Bronchial epithelial cell (primary cell): ENCODE measurements around the gene ZNF679. TPM values are rescaled to one million over a fixed set of nuclear protein-coding genes. Genes with fewer than 3 reads are reported as not detected.
A peak's percentile ranks its signal among the peaks of the same experiment; 100 is the strongest.
"Not testable (repeated sequence)": the region's sequence is repeated elsewhere in the genome, so short reads cannot be mapped to it uniquely, and the experiment has no call there.

Experiments used
- DNase-seq: peaks from one replicate; pipeline ENCODE4 v3.0.0-alpha.2; 2010; ENCODE audit warnings: low read depth
- FAIRE-seq: peaks from 2 replicates; lab custom pipeline; 2011; peaks lifted over from hg19 to GRCh38; lab: Jason Lieb, UNC
- H3K27me3 ChIP-seq: 2 replicates; pipeline ENCODE4 v1.5.1; 2011; ENCODE audit warnings: low read length; ENCODE audit not compliant: control insufficient read depth, insufficient read depth
- H3K36me3 ChIP-seq: 2 replicates; pipeline ENCODE4 v1.5.1; 2011; ENCODE audit warnings: low read length; ENCODE audit not compliant: control insufficient read depth, insufficient read depth
- H3K4me3 ChIP-seq: 2 replicates; pipeline ENCODE4 v1.5.1; 2011; ENCODE audit warnings: mild to moderate bottlenecking, low read depth, low read length, control low read depth
- total RNA-seq: library from RNA; depleted of rRNA; stranded (reverse); fragments of >200 nt; gene quantifications from 2 replicates; pipeline ENCODE4 v1.2.1, GENCODE V29; 2014
- TF ChIP-seq, protein P1 (sequence below): IDR thresholded peaks from 2 replicates; pipeline ENCODE4 v1.5.1; 2011; ENCODE audit warnings: mild to moderate bottlenecking, moderate library complexity, low read length, control low read depth, inconsistent platforms; ENCODE audit not compliant: insufficient read depth, severe bottlenecking

ZNF679 gene
- not detected in 2 replicates for total RNA-seq

DNA sequence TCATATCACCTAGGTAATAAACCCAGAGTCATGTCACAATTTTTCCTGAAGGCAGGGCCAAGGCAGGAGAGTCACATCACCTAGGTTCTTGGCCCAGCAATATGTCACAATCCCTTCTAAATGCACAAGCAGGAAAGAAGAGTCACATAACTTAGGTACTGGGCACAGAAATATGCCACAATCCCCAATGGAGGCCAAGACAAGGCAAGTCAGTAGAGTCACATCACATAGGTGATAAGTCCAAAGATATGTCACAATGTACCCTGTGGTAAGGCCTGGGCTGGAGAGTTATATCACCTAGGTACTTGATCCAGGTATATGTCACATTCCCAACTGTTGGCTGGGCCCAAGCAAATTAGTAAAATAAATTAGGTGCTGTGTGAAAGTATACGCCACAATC, at the start of gene ZNF679:
Gene ZNF679, plus strand, starts transcription at position 301 of the 400 bp plus-strand sequence. CDS start 20,644 bp downstream, outside the sequence.
- FAIRE-seq, result not testable (repeated sequence)

DNA sequence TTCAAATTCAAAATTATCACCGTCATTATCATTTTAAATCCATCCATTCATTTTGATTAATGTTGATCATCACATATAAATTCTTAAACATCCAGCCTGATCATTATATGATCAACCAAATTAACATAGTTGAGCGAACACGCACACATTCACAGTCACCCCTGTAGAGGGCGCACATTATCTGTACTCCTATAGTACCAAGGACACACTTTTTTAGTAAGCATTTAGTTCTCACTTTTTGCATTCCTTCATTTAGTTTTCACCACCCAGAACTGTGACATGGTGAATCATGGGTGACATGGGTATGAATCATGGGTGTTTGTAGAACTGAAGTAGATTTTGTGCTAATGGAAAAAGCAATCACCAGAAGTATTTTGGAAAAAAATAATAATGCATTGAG, 47.3 kb upstream of the ZNF679 start:
- H3K27me3 ChIP-seq, result no peaks in the 10 kb centered on the region
- no peak overlapping the region for H3K4me3 ChIP-seq
- FAIRE-seq (no peak), DNase-seq (peak; percentile 21)
- H3K36me3 ChIP-seq, result no peaks in the 10 kb centered on the region
- TF ChIP-seq, protein P1, sequence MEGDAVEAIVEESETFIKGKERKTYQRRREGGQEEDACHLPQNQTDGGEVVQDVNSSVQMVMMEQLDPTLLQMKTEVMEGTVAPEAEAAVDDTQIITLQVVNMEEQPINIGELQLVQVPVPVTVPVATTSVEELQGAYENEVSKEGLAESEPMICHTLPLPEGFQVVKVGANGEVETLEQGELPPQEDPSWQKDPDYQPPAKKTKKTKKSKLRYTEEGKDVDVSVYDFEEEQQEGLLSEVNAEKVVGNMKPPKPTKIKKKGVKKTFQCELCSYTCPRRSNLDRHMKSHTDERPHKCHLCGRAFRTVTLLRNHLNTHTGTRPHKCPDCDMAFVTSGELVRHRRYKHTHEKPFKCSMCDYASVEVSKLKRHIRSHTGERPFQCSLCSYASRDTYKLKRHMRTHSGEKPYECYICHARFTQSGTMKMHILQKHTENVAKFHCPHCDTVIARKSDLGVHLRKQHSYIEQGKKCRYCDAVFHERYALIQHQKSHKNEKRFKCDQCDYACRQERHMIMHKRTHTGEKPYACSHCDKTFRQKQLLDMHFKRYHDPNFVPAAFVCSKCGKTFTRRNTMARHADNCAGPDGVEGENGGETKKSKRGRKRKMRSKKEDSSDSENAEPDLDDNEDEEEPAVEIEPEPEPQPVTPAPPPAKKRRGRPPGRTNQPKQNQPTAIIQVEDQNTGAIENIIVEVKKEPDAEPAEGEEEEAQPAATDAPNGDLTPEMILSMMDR, result no peak

More for the DNA sequence above, at the start of gene ZNF679:
- not testable (repeated sequence) for H3K36me3 ChIP-seq, H3K27me3 ChIP-seq, H3K4me3 ChIP-seq, DNase-seq

DNA sequence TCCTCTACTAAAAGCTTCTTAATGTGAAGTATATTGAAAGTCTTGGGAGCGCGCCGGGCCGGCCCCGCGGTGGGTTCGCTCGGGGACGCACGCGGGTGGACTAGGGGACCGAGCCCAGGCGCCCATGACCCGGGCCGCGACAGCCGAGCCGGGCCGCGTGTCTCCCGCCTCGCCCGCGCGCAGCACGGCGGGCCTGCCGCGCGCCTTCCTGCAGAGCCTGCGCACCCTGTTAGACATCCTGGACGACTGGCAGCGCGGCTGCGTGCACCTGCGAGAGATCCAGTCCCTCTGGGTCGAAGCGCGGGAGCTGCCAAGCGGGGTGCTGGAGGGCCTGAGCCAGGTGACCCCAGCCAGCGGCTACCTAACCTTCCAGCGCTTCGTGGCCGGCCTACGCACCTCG, 46.7 kb upstream of the ZNF679 start:
- Histone ChIP-seq H3K36me3 (no peaks in the 10 kb centered on the region), H3K4me3 (no peak overlapping the region), H3K27me3 (no peaks in the 10 kb centered on the region)
- DNase-seq, result no peak
- FAIRE-seq, result no peak
- TF ChIP-seq, protein P1, result no peak

DNA sequence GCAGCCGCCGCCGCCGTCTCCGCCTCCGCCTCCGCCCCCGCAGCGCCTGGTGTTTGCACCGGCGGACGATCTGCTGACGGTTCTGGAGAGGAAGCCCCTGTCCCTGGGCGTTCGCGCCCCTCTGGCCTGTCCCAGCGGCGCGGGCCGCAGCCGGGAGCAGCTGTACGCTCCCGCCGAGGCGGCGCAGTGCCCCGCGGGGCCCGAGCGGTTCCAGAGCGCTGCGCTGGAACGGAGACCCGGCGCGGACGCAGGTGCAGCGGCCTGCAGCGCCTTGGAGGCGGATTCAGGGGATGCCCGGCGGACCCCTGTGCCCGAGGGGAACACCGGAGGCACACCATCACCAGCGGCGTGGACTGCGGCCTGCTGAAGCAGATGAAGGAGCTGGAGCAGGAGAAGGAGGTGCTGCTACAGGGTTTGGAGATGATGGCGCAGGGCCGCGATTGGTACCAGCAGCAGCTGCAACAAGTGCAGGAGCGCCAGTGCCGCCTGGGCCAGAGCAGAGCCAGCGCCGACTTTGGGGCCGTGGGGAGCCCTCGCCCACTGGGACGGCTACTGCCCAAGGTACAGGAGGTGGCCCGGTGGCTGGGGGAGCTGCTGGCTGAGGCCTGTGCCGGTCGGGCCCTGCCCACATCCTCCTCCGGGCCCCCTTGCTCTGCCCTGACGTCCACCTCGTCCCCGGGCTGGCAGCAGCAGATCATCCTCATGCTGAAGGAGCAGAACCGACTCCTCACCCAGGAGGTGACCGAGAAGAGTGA, 46.1 kb upstream of the ZNF679 start:
- Histone ChIP-seq H3K4me3 (no peak overlapping the region), H3K27me3 (no peaks in the 10 kb centered on the region), H3K36me3 (no peaks in the 10 kb centered on the region)
- TF ChIP-seq, protein P1, result no peak
- DNase-seq, result no peak
- FAIRE-seq, result no peak

DNA sequence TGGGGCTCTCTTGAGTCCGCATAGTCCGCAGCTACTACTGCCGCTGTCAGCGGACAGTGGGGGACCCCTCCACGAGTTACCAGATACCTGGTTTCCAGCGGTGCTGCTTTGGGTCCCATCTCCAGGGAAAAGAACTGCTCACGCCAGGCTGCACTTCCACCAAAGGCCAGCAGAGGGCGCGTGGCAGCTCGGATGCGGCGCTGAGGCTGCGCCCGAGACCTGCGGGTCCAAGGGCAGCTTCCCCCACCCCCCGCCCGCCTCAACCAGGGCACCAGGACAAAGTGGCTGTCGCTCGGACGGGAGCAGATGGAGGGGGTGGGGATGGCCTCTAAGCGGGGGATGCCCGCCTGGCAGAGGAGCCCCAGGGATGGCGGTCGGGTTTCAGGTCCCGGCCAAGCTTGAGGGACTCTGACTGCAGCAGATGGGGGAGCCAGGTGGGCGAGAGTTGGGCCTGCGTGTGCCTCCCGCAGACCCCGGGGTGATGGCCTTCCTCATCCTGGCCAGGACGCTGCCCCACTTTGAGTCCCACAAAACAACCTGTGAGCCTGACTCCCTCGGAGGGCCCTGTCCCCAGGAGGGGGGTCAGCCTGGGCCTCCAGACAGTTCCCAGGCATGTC, 45.0 kb upstream of the ZNF679 start:
- DNase-seq (no peak), FAIRE-seq (no peak)
- no peaks in the 10 kb centered on the region for H3K36me3 ChIP-seq
- H3K4me3 ChIP-seq, result no peak overlapping the region
- no peaks in the 10 kb centered on the region for H3K27me3 ChIP-seq
- TF ChIP-seq, protein P1, result peak; percentile 34

DNA sequence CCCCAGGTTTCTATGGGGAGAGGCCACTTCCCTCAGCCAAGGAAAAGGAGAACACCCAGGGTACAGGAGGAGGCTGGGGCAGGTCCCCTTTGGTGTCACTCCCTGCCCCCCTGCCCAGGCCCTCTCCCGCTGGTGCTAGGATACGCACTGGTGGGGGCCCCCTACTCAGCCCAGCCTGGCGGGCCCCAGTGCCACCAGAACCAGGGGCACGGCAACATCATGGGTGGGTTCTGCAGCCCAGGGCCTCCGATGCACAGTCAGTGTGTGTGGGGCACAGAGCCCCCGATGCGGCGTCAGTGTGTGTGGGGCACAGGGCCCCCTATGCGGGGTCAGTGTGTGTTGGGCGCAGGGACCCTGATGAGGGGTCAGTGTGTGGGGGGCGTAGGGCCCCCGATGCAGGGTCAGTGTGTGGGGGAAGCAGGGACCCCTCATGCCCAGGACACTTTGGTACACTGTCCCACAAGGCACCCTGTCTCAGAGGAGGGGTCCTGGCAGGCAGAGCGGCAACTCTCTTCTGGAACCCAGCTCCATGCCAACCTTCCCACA, 44.4 kb upstream of the ZNF679 start:
- Histone ChIP-seq H3K27me3 (no peaks in the 10 kb centered on the region), H3K4me3 (no peak overlapping the region), H3K36me3 (no peaks in the 10 kb centered on the region)
- FAIRE-seq (no peak), DNase-seq (no peak)
- TF ChIP-seq, protein P1, result no peak
